Glutamatergic neuron (in vitro differentiated cells): ENCODE measurements around the gene CCDC136. TPM values are rescaled to one million over a fixed set of nuclear protein-coding genes. Genes with fewer than 3 reads are reported as not detected.

Experiments
- DNase-seq: peaks from one replicate; pipeline ENCODE4 v3.0.0; 2022
- H3K27ac Mint-ChIP-seq: one replicate; pipeline ENCODE4 v1.8.0; 2020; ENCODE audit warnings: mild to moderate bottlenecking, mixed read lengths, inconsistent platforms; ENCODE audit not compliant: unreplicated experiment
- H3K27me3 Mint-ChIP-seq: one replicate; pipeline ENCODE4 v1.8.0; 2020; ENCODE audit warnings: mild to moderate bottlenecking, moderate library complexity, mixed read lengths, inconsistent platforms; ENCODE audit not compliant: unreplicated experiment
- H3K36me3 Mint-ChIP-seq: one replicate; pipeline ENCODE4 v1.8.0; 2020; ENCODE audit warnings: mild to moderate bottlenecking, mixed read lengths, inconsistent platforms; ENCODE audit not compliant: unreplicated experiment
- H3K4me1 Mint-ChIP-seq: one replicate; pipeline ENCODE4 v1.8.0; 2020; ENCODE audit warnings: mild to moderate bottlenecking, low read depth, mixed read lengths, inconsistent platforms; ENCODE audit not compliant: unreplicated experiment
- H3K4me3 Mint-ChIP-seq: one replicate; pipeline ENCODE4 v1.8.0; 2020; ENCODE audit warnings: mild to moderate bottlenecking, mixed read lengths, inconsistent platforms; ENCODE audit not compliant: unreplicated experiment
- H3K9me3 Mint-ChIP-seq: one replicate; pipeline ENCODE4 v1.8.0; 2020; ENCODE audit warnings: mild to moderate bottlenecking, moderate library complexity, mixed read lengths, inconsistent platforms; ENCODE audit not compliant: unreplicated experiment
- CTCF ChIP-seq: fragments of 200-600 bp; sonication (generic); IDR thresholded peaks from one replicate; pipeline ENCODE4 v1.5.0; 2021; ENCODE audit not compliant: partially characterized antibody, unreplicated experiment
- total RNA-seq: library from RNA; stranded (reverse); fragmentation: NEBNext Ultra II Directional; extraction: Animal tissue kit (Norgen Biotek cat#: 25700); gene quantifications from one replicate; pipeline ENCODE4 v1.2.1, GENCODE V29; 2021; ENCODE audit not compliant: unreplicated experiment

Gene CCDC136
- total RNA-seq, 1 donor from 2014 or later = 202 TPM

GRCh38 chr7:128801667-128802418 lies 10.1 kb downstream of the CCDC136 start:
- H3K27me3 Mint-ChIP-seq = peaks cover 4% of the 10 kb centered on the region
- peaks cover 25% of the 10 kb centered on the region for H3K36me3 Mint-ChIP-seq
- H3K27ac Mint-ChIP-seq = no peak overlapping the region
- no peak overlapping the region for H3K4me3 Mint-ChIP-seq
- TF ChIP-seq CTCF = no peak
- peaks cover 3% of the 10 kb centered on the region for H3K4me1 Mint-ChIP-seq
- H3K9me3 Mint-ChIP-seq = peaks cover 2% of the 10 kb centered on the region
- DNase-seq = no peak

- Mint-ChIP-seq H3K27me3 (no peaks in the 10 kb centered on the region), H3K36me3 (peaks cover 17% of the 10 kb centered on the region), H3K4me3 (no peak overlapping the region), H3K4me1 (peaks cover 3% of the 10 kb centered on the region), H3K9me3 (peaks cover 2% of the 10 kb centered on the region), H3K27ac (no peak overlapping the region)
- no peak for DNase-seq
- TF ChIP-seq CTCF = no peak
Observed at GRCh38 chr7:128804484-128804883, 12.7 kb downstream of the CCDC136 start.

- H3K36me3 Mint-ChIP-seq = peaks cover 17% of the 10 kb centered on the region
- no peak overlapping the region for H3K27ac Mint-ChIP-seq
- H3K4me3 Mint-ChIP-seq = no peak overlapping the region
- TF ChIP-seq CTCF = no peak
- no peak for DNase-seq
- no peaks in the 10 kb centered on the region for H3K27me3 Mint-ChIP-seq
- H3K9me3 Mint-ChIP-seq = peaks cover 2% of the 10 kb centered on the region
- H3K4me1 Mint-ChIP-seq = peaks cover 3% of the 10 kb centered on the region
Observed at GRCh38 chr7:128805225-128805624, 13.5 kb downstream of the CCDC136 start.

- DNase-seq = no peak
- Mint-ChIP-seq H3K36me3 (peaks cover 13% of the 10 kb centered on the region), H3K9me3 (peaks cover 2% of the 10 kb centered on the region), H3K27ac (peak overlapping the region; percentile 43), H3K4me3 (no peak overlapping the region), H3K27me3 (no peaks in the 10 kb centered on the region), H3K4me1 (peaks cover 3% of the 10 kb centered on the region)
- TF ChIP-seq CTCF = no peak
Observed at GRCh38 chr7:128807191-128807590, 15.4 kb downstream of the CCDC136 start.

GRCh38 chr7:128809363-128809762 lies 17.6 kb downstream of the CCDC136 start:
- Mint-ChIP-seq H3K4me1 (peaks cover 5% of the 10 kb centered on the region), H3K36me3 (peaks cover 9% of the 10 kb centered on the region), H3K4me3 (no peak overlapping the region), H3K27ac (no peak overlapping the region), H3K27me3 (no peaks in the 10 kb centered on the region), H3K9me3 (peaks cover 3% of the 10 kb centered on the region)
- no peak for DNase-seq
- no peak for TF ChIP-seq CTCF
